HepG2 (cell line): ENCODE data around the gene SGCG. TPM values are rescaled to one million over a fixed set of nuclear protein-coding genes. Genes with fewer than 3 reads are reported as not detected.

Experiments
- ATAC-seq: fragments of 200-7000 bp; cut with Tn5 transposase; 3 replicates; pipeline ENCODE4 v1.9.1; 2020; ENCODE audit warnings: mild to moderate bottlenecking, moderate library complexity
- BruUV-seq: library from RNA; stranded (reverse); fragments of 400-500 nt; replicated peaks from 2 replicates; lab custom pipeline; 2021; lab: Mats Ljungman, UMichigan
- CTCF ChIA-PET: fragments of 300-600 bp; formaldehyde crosslinking; extraction: SDS; loops from one replicate; lab custom pipeline; 2021; ENCODE audit warnings: low total read pairs, inconsistent platforms, low intra/inter-chr PET ratio; lab: Yijun Ruan, JAX
- POLR2A ChIA-PET: fragments of 350-600 bp; sonication (Branson Sonifier 250); formaldehyde crosslinking; loops from one replicate; lab custom pipeline; 2020; ENCODE audit warnings: antibody characterized with exemption, inconsistent platforms; lab: Yijun Ruan, JAX
- DNase-seq: peaks from one replicate; pipeline ENCODE4 v3.0.0-alpha.2; 2015; ENCODE audit warnings: low spot score
- FAIRE-seq: peaks from 3 replicates; lab custom pipeline; 2011; peaks lifted over from hg19 to GRCh38; lab: Jason Lieb, UNC
- H2AFZ ChIP-seq: one replicate; pipeline ENCODE4 v1.6.1; 2011; ENCODE audit warnings: low read length, inconsistent platforms
- H3K27ac ChIP-seq: fragments of 300-600 bp; 3 replicates; pipeline ENCODE4 v1.8.0; 2011; ENCODE audit warnings: mixed run types, mild to moderate bottlenecking, mixed read lengths, low read length, inconsistent platforms; ENCODE audit not compliant: insufficient read depth; ENCODE audit errors: extremely low read length
- H3K27me3 ChIP-seq, 2 experiments: fragments of 200-600 bp in 1 of 2; 2 replicates in 1 of 2; 3 replicates in 1 of 2; pipeline versions ENCODE4 v1.6.0 to v1.8.0; 2011; ENCODE audit warnings: low read length in 2 of 2, mild to moderate bottlenecking in 2 of 2, moderate library complexity in 2 of 2, inconsistent platforms in 1 of 2; ENCODE audit not compliant: insufficient read depth in 2 of 2, control insufficient read depth in 1 of 2
- H3K36me3 ChIP-seq, 2 experiments: fragments of 200-600 bp in 1 of 2; replicated peaks in 1 of 2; 2 replicates in 1 of 2; 3 replicates in 1 of 2; pipeline versions ENCODE4 v1.5.1 to v1.8.0; 2011; ENCODE audit warnings: low read length in 2 of 2, inconsistent platforms in 1 of 2; ENCODE audit not compliant: insufficient read depth in 2 of 2, control insufficient read depth in 1 of 2
- H3K4me1 ChIP-seq: 2 replicates; pipeline ENCODE4 v1.5.1; 2012; ENCODE audit warnings: low read length, inconsistent platforms; ENCODE audit not compliant: insufficient read depth
- H3K4me2 ChIP-seq: 2 replicates; pipeline ENCODE4 v1.6.0; 2011; ENCODE audit warnings: low read depth, low read length, inconsistent platforms
- H3K4me3 ChIP-seq, 3 experiments: fragments of 200-600 bp in 1 of 3; sonication (generic), shearing (Covaris generic) in 1 of 3; replicated peaks in 1 of 3; 2 replicates each; pipeline ENCODE4 v1.5.1; 2011 to 2016; ENCODE audit warnings: low read length in 3 of 3, inconsistent platforms in 2 of 3, low read depth in 2 of 3, mild to moderate bottlenecking in 2 of 3, control low read depth in 1 of 3, mixed read lengths in 1 of 3; ENCODE audit not compliant: insufficient read depth in 1 of 3
- H3K79me2 ChIP-seq: one replicate; pipeline ENCODE4 v1.6.1; 2011; ENCODE audit warnings: low read length, inconsistent platforms; ENCODE audit not compliant: insufficient read depth
- H3K9ac ChIP-seq: 2 replicates; pipeline ENCODE4 v1.6.0; 2011; ENCODE audit warnings: mild to moderate bottlenecking, low read depth, low read length, inconsistent platforms; ENCODE audit not compliant: insufficient read depth
- H3K9me3 ChIP-seq: 2 replicates; pipeline ENCODE4 v1.5.1; 2012; ENCODE audit warnings: mild to moderate bottlenecking, low read length
- H4K20me1 ChIP-seq: 2 replicates; pipeline ENCODE4 v1.6.0; 2011; ENCODE audit warnings: inconsistent platforms, mild to moderate bottlenecking, low read length, moderate library complexity; ENCODE audit not compliant: insufficient read depth
- ARID5B ChIP-seq: IDR thresholded peaks from 2 replicates; pipeline ENCODE4 v1.4.0; 2020; ENCODE audit warnings: mild to moderate bottlenecking, missing genetic modification reagents
- KIAA2018 ChIP-seq: sonication (generic); formaldehyde crosslinking; IDR thresholded peaks from 2 replicates; pipeline ENCODE4 v1.5.0; 2020; ENCODE audit warnings: mild to moderate bottlenecking, missing genetic modification reagents, borderline replicate concordance
- KLF6 ChIP-seq: IDR thresholded peaks from 2 replicates; pipeline ENCODE4 v1.8.0; 2016; ENCODE audit warnings: missing biosample characterization, missing genetic modification reagents
- SCMH1 ChIP-seq: sonication (generic); formaldehyde crosslinking; IDR thresholded peaks from 2 replicates; pipeline ENCODE4 v1.9.0; 2021; ENCODE audit warnings: missing genetic modification reagents, mild to moderate bottlenecking, borderline replicate concordance
- TBX2 ChIP-seq: sonication (generic); formaldehyde crosslinking; IDR thresholded peaks from 2 replicates; pipeline ENCODE4 v1.5.0; 2020; ENCODE audit warnings: missing genetic modification reagents, mild to moderate bottlenecking, borderline replicate concordance
- THRA ChIP-seq: sonication (generic); formaldehyde crosslinking; IDR thresholded peaks from 2 replicates; pipeline ENCODE4 v1.4.0; 2020; ENCODE audit warnings: missing genetic modification reagents, borderline replicate concordance
- ZFP62 ChIP-seq: sonication (generic); formaldehyde crosslinking; IDR thresholded peaks from 2 replicates; pipeline ENCODE4 v1.4.0; 2020; ENCODE audit warnings: missing genetic modification reagents
- ZNF644 ChIP-seq: IDR thresholded peaks from 2 replicates; pipeline ENCODE4 v1.6.1; 2016; ENCODE audit warnings: low read depth
- ZNF749 ChIP-seq: sonication (generic); formaldehyde crosslinking; IDR thresholded peaks from 2 replicates; pipeline ENCODE4 v1.8.0; 2022; ENCODE audit warnings: mild to moderate bottlenecking, missing genetic modification reagents, moderate library complexity, borderline replicate concordance
- ZNF788 ChIP-seq: sonication (generic); formaldehyde crosslinking; IDR thresholded peaks from 2 replicates; pipeline ENCODE4 v1.5.0; 2020; ENCODE audit warnings: mild to moderate bottlenecking, missing genetic modification reagents, borderline replicate concordance
- WGBS: methylation state at CpG from one replicate; pipeline ENCODE4 v1.1.6; 2017; ENCODE audit warnings: low lambda C conversion rate; 5-methylcytosine and 5-hydroxymethylcytosine counted together
- in situ Hi-C: cut with HindIII; loops from 2 replicates; pipeline ENCODE4 v1.10.0; 2017; ENCODE audit warnings: low pct_unique_long_range_greater_than_20kb; ENCODE audit not compliant: extremely low pct_ligation_motif_present
- intact Hi-C: fragments of 100-400 bp; cut with micrococcal nuclease; formaldehyde crosslinking; loops from one replicate; pipeline ENCODE4 v1.10.0; 2022; ENCODE audit not compliant: unreplicated experiment
- polyA plus RNA-seq, 8 experiments: library from polyadenylated mRNA; depleted of rRNA in 3 of 8; stranded (reverse) in 7 of 8; unstranded in 1 of 8; fragments of >200 nt; fragmentation: Illumina TruSeq in 4 of 8; extraction: Trizol in 4 of 8; gene quantifications; 2 replicates each; pipeline versions ENCODE4 v1.2.1 to v1.2.3, GENCODE V29; 2011 to 2016; ENCODE audit warnings: low read depth in 4 of 8, missing spikeins in 1 of 8, mixed read lengths in 1 of 8; ENCODE audit not compliant: insufficient read depth in 1 of 8
- total RNA-seq, 5 experiments: library from RNA; depleted of rRNA; stranded (reverse); fragments of >200 nt; fragmentation: Illumina TruSeq; extraction: Trizol; gene quantifications; 2 replicates each; pipeline ENCODE4 v1.2.3, GENCODE V29; 2016; ENCODE audit warnings: low read depth in 1 of 5

Gene SGCG
- total and polyA plus RNA-seq, 2 of the 13 experiments (the other 11 are each of a cell fraction or from before 2014, with no cell fraction given) = not detected

- Histone ChIP-seq H3K4me1 (no peaks in the 10 kb centered on the region), H3K4me2 (no peak overlapping the region), H3K9me3 (no peaks in the 10 kb centered on the region), H3K79me2 (no peaks in the 10 kb centered on the region), H2AFZ (no peak overlapping the region), H3K9ac (no peak overlapping the region), H3K36me3 (peaks cover 11 to 42% of the 10 kb centered on the region in 2 experiments), H3K4me3 (no peak overlapping the region), H4K20me1 (no peaks in the 10 kb centered on the region), H3K27me3 (no peaks in the 10 kb centered on the region; a peak in 1 of 5 replicates), H3K27ac (no peak overlapping the region)
- in situ Hi-C loops (no loop called here), intact Hi-C loops (no loop called here)
- FAIRE-seq (no peak), DNase-seq (no peak), ATAC-seq (no peak)
- 76% methylated on average over 1 of the region's 1 CpG for WGBS
- CTCF ChIA-PET = no interaction called here
- POLR2A ChIA-PET = no interaction called here
- no TSS peak for BruUV-seq
- TF ChIP-seq ARID5B (CRISPR knock-in tag) (no peak), ZNF644 (CRISPR knock-in tag) (no peak), THRA (CRISPR knock-in tag) (no peak), KLF6 (CRISPR knock-in tag) (no peak), KIAA2018 (CRISPR knock-in tag) (no peak), ZNF749 (CRISPR knock-in tag) (no peak), ZNF788 (CRISPR knock-in tag) (no peak), SCMH1 (CRISPR knock-in tag) (no peak), ZFP62 (no peak), TBX2 (CRISPR knock-in tag) (no peak)
Measured at GRCh38 chr13:23359882-23360281, 179.1 kb downstream of the SGCG start.
